ENCODE measurements around the gene ST8SIA4. TPM values are rescaled to one million over a fixed set of nuclear protein-coding genes. Genes with fewer than 3 reads are reported as not detected.
A peak's percentile ranks its signal among the peaks of the same experiment; 100 is the strongest.

The ST8SIA4 gene
- total RNA-seq, 1 donor from 2014 or later = 10.9 TPM

GRCh38 chr5:100779669-100780375 lies 123.3 kb downstream of the ST8SIA4 start:
- DNase-seq = no peak

- DNase-seq = peak; percentile 42
These were observed 125.3 kb downstream of the ST8SIA4 start for GRCh38 chr5:100777680-100778300.

- no peak for DNase-seq
These were observed 127.6 kb downstream of the ST8SIA4 start for GRCh38 chr5:100775533-100775855.

- no peak for DNase-seq
These were observed 130.5 kb downstream of the ST8SIA4 start for GRCh38 chr5:100772548-100772947.

GRCh38 chr5:100772006-100772405 lies 131.1 kb downstream of the ST8SIA4 start:
- DNase-seq = no peak

GRCh38 chr5:100771181-100771580 lies 131.9 kb downstream of the ST8SIA4 start:
- no peak for DNase-seq

GRCh38 chr5:100768221-100768620 lies 134.9 kb downstream of the ST8SIA4 start:
- no peak for DNase-seq

- DNase-seq = no peak
These were observed 140.1 kb downstream of the ST8SIA4 start for GRCh38 chr5:100762995-100763394.

- no peak for DNase-seq
These were observed 141.0 kb downstream of the ST8SIA4 start for GRCh38 chr5:100762108-100762507.

- DNase-seq = no peak
These were observed 141.9 kb downstream of the ST8SIA4 start for GRCh38 chr5:100761192-100761591.

GRCh38 chr5:100760688-100761087 lies 142.4 kb downstream of the ST8SIA4 start:
- no peak for DNase-seq

GRCh38 chr5:100758780-100759179 lies 144.3 kb downstream of the ST8SIA4 start:
- no peak for DNase-seq

GRCh38 chr5:100758306-100758705 lies 144.8 kb downstream of the ST8SIA4 start:
- DNase-seq = no peak

- no peak for DNase-seq
These were observed 145.5 kb downstream of the ST8SIA4 start for GRCh38 chr5:100757618-100758017.

Small RNAs within 50 kb of the gene (small RNA-seq; reads per million reads assigned to genes)
- gene MIR548P (ENCODE audit: low replicate concordance) = not detected
